Measurements from ENCODE around the gene CYP19A1.

CYP19A1 gene

DNA sequence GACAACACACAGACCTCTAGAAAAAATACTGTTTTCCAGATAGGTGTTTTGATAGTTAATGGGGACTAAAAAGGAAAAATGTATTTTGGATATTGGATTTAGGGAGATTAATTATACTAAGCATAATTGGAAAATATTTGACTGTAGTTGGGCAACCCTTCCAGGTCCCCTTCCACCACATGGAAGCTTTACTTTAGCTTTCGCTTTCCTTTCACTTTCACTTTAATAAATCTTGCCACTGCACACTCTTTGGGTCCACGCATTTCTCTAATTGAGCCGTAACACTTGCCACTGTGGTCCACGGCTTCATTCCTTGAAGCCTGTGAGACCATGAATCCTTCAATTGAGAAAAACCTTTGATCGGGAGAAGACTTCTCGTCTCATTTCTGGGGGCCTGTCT lies 18.6 kb upstream of the CYP19A1 start:
- no peak for DNase-seq

DNA sequence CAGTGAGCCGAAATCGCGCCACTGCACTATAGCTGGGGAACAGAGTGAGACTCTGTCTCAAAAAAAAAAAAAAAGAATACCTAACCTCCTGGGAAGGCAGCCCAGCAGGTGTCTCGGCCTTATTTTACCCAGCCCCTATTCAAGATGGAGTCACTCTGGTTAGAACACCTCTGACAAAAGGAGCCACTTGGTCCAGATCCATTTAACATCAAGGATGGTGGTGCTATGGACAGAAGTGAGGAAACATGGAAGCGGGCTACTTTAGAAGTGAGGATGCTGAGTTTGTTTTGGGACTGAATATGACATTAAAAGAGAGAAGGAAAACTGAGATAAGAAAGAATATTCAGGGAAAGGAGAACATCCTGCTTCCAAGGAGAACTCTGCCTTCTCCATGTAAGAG lies 17.8 kb upstream of the CYP19A1 start:
- no peak for DNase-seq

DNA sequence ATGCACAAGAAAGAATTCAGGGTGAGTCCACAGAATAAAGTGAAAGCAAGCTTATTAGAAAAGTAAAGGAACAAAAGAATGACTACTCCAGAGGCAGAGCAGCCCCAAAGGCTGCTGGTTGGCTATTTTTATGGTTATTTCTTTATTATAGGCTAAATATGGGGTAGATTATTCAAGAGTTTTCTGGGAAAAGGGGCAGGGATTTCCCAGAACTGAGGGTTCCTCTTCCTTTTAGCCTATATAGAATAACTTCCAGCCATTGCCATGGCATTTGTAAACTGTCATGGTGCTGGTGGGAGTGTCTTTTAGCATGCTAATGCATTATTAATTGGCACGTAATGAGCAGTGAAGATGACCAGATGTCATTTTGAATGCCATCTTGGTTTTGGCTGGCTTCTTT lies 16.7 kb upstream of the CYP19A1 start:
- DNase-seq: no peak

DNA sequence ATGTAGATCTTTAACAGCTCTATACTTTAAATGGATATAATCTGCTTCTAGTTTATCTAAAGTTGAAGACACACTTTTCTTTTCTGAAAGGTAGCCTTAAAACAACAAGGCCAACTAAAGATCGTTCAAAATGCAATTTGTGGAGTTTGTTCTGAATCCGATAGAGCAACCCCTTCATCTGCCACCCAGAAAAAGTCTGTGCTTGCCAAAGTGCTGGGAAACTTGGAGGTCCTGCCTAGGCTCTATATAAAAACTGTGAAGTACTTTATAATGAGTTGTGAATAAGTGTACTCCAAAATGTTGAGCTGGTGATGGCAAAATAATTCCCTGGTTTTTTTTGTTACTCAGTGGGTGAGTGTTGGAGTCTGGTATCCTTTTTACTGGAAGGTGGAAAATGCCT lies 15.6 kb upstream of the CYP19A1 start:
- no peak for DNase-seq

DNA sequence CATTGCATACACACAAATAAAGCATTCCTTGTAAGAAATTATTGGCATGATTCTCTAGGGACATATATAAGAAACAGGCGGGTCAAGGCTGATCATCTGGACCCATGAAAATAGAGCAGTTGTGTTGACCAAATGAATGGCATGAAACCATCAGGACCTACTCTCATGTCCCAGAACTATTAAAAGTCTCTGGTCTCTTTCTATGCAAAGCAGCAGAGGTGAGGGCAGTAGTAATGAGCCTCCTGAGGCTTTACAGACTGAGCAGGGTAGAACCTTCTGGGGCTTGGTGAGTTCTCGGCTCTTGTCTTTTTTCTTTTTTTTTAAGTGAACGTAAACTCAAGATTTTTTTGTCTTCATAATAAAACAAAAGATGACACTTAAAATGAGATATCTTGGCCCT lies 12.3 kb upstream of the CYP19A1 start:
- no peak for DNase-seq

DNA sequence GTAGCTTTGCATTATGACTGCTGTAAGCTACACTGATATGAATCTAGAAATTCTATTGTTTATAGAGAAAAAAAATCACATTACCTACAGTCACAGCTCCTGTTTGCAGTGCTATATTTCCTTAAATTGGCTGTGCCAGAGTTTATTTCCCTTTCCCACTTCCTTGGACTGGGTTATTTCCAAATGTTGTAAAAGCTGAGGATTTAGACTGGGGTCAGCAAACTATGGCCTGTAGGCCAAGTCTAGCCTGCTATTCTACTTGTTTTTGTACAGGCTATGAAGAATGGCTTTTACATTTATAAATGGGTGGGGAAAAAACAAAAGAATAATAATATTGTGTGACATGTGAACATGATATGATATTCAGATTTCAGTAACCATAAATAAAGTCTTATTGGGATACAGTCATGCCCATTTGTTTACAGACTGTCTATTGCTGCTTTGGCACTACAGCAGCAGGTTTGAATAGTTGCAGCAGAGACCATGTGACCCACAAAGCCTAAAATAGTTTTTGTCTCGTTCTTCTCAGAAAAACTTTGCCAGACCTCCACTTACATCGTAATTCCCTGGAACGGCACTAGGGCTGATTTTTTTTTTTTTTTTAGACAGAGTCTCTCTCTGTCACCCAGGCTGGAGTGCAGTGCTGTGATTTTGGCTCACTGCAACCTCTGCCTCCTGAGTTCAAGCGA lies 10.9 kb upstream of the CYP19A1 start:
- DNase-seq: no peak

DNA sequence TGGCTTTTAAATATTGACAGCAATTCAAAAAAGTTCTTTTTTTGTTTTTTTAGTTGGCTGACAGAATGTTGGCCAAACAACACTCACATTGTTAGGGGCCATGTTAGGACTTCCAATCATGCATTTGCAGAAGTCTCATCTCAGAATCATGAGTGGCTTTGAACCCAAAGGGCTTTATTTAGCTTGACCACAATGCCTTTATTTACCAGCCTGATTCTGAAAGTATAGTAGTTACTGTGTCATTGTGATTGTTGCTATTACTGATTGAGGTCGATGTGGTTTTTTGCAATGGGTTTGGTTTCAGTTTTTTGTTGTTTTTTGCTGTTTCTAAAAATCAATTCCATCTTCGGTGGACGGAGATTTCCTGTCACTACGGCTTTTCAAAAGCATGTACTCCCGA lies 10.3 kb upstream of the CYP19A1 start:
- DNase-seq: no peak

DNA sequence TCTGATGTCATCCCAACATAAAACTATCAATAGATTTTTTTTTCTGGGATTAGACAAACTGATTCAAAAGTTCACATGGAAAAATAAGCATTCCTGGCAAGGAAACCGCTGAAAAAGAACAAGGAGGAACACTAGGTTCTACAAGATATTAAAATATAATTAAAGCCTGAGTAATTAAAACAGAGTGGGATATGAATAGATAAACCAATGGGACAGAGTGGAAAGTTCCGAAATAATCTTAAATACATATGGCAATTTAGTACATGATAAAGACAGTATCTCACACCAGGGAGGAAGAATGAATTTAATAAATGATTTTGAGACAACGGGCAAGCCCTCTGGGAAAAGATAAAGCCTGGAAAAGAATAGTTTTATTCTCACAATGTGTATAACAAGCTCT lies 7.7 kb upstream of the CYP19A1 start:
- no peak for DNase-seq

DNA sequence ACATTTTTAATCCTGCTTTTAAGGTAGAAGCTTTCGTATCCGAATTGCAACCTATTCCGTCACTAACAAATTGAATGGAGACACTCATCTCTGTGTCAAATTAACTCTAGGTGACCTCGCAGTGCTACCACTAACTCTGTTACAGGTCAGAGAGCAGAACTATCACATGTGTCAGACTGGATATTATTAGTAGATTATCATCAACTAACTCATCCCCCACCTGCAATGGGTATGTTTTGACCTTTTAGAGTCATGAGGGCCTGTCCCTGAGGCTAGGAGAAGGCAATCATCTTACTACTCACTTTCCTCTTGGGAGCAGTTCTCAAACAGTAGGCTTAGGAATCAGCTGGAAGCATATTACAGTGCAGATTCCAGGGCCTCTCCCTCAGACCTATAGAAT lies 5.1 kb upstream of the CYP19A1 start:
- DNase-seq: no peak

GRCh38 chr15:51342227-51342999 lies 4.0 kb upstream of the CYP19A1 start:
- no peak for DNase-seq

DNA sequence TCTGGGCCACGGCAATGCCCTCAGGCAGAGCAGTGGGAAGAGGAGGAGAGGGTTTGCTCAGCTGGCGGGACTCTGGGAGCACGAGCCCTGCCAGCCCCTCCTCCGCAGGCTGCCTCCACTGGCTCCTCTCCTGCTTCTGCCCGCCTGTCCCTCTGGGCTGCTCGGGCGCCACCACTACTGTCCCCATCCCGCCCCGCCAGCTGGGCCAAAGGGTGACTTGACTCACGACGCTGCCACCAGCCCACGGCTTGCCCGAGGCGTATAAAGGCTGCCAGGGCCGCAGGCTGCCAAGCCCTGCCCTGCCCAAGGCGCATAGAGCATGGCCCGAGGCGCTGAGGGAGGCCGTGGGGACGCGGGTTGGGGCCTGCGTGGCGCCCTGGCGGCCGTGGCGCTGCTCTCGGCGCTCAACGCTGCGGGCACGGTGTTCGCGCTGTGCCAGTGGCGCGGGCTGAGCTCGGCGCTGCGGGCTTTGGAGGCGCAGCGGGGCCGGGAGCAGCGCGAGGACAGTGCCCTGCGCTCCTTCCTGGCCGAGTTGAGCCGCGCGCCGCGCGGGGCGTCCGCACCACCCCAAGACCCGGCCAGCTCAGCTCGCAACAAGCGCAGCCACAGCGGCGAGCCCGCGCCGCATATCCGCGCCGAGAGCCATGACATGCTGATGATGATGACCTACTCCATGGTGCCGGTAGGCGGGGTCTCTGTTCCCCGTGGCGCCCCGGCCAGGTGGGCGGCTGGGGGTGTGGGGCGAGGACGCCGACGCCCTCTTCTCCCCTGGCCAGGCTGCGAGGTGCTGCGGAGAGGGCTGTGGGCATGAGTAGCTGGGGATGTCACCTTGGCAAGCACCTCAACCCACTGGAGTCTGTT lies 3.2 kb upstream of the CYP19A1 start, which contains the start of gene GLDN:
TSS of gene GLDN (plus strand) at position 290 of the 861 bp plus-strand sequence. CDS start at position 320, 30 bp downstream.
- DNase-seq: no peak

DNA sequence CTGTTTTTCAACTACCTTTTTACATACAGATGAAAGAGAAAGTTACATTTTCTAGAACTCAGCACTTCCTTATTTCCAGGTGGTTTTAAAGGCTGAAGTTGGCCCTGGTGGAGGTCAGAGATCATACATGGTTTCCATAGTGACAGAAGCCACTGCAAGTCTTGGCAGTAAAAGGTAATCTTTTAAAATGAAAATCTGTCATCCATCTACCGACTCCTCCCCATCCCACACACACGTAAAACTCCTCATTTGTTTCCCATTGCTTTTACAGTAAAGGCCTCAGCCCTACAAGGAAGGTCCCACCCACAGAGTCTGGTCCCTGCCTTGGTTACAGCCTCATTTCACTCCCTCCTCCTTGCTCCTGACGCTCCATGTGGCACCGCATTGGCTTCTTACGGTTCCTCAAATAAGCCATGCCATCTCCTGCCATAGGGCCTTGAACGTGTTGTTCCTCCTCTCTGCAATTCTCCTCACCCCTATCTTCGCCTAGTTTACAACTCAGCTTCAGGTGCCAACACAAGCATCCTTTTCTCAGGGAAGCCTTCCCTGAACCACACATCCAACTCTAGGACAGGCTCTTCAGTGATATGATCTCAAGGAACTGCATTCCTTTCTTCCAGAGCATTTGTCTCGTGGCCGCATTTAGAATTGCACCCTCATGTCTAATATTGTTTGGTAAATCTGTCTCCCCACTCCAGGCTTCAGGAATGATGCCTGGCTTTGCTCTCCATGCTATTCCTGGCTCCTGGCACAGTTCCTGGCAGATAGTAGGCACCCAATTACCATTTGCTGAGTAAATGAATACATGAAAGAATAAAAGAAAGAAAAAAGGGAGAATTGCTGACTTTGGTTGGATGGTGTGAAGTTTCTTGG lies 2.6 kb downstream of the CYP19A1 start:
- DNase-seq: no peak

- no peak for DNase-seq
Observed at GRCh38 chr15:51335087-51335486, 3.3 kb downstream of the CYP19A1 start.

GRCh38 chr15:51334011-51334451 lies 4.4 kb downstream of the CYP19A1 start:
- DNase-seq: no peak

GRCh38 chr15:51333571-51333970 lies 4.8 kb downstream of the CYP19A1 start:
- no peak for DNase-seq

DNA sequence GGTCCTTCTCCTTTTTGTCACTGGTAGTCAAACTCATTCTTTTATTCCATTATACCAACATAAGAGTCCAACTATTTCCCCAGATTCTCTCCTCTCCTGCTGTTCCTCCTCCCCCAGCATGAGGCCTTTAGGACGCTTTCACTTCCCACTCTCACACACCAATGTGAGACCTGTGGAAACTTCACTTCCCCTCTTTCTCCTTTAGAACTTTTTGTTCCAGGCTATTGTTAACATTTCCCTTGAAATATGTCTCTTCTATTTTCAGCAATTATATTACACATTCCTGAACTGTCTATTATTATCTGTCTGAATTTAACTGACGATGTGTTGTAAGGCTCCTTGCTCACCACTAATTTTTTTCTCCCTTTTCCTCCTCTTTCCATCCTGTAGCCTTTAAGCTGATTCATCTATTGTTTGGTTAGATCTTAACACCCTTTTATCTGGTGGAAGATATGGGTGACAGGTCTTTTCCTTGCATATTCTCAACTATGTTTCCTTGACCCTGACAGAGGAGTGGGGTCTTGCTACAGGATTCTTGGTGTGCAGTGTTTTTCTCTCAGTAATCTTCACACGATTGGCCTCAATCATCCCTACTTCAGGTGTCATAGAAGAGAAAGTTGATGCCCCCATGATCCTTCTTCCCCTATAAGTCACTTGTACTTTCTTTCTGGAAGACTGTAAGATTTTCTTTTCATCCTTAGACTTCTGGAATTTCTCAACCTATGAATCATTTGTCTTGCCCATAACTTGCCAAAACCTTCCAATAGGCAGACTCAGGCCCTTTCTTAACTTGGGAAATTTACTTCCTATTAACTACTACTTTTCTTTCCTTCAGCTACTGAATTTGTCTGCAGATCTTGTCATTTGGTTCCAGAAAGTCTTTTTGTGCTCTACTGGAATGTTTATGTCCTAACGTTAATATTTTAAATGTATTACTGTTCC lies 5.9 kb downstream of the CYP19A1 start:
- DNase-seq: no peak

GRCh38 chr15:51331141-51331540 lies 7.3 kb downstream of the CYP19A1 start:
- no peak for DNase-seq

DNA sequence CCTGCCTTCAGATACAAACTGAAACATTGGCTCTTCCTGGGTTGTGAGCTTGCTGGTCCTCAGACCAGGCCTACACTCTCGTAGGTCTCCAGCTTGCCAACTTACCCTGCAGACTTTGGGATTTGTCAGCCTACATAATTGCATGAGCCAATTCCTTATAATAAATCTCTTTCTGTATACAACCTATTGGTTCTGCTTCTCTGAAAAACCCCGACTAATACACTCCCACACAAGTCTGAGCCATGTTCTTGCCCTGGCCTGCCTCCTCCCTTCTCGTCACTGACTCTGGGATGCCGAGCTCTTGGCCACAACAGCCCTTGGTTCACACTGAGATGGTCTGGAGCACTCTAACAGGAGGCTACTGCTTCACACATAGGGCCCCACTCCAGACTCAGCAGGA lies 9.5 kb downstream of the CYP19A1 start:
- no peak for DNase-seq

- DNase-seq: no peak
Observed at GRCh38 chr15:51327081-51327480, 11.3 kb downstream of the CYP19A1 start.

- DNase-seq: no peak
Observed at GRCh38 chr15:51325167-51325566, 13.2 kb downstream of the CYP19A1 start.

- no peak for DNase-seq
Observed at GRCh38 chr15:51323749-51324148, 14.6 kb downstream of the CYP19A1 start.
